Kidney (tissue), 14 donors: ENCODE results near the gene FXYD3. TPM values are rescaled to one million over a fixed set of nuclear protein-coding genes. Genes with fewer than 3 reads are reported as not detected.

Experiments
- DNase-seq, 5 donors: peaks; one replicate each; pipeline ENCODE4 v3.0.0-alpha.2; 2013 to 2020
- FAIRE-seq: peaks from 2 replicates; lab custom pipeline; 2012; peaks lifted over from hg19 to GRCh38; lab: Jason Lieb, UNC
- H3K27ac ChIP-seq, 2 donors: one replicate each; pipeline ENCODE4 v1.7.0; 2013; ENCODE audit warnings: low read depth in 2 of 2, low read length in 2 of 2, inconsistent platforms in 1 of 2
- H3K27me3 ChIP-seq: one replicate; pipeline ENCODE4 v1.7.1; 2013; ENCODE audit warnings: low read length, inconsistent platforms; ENCODE audit not compliant: control insufficient read depth, insufficient read depth
- H3K36me3 ChIP-seq, 3 donors: one replicate each; pipeline versions ENCODE4 v1.7.0 to v1.7.1; 2013; ENCODE audit warnings: low read length in 3 of 3, control low read depth in 1 of 3, inconsistent platforms in 1 of 3; ENCODE audit not compliant: insufficient read depth in 3 of 3, control insufficient read depth in 2 of 3
- H3K4me1 ChIP-seq, 3 donors: one replicate each; pipeline versions ENCODE4 v1.7.0 to v1.7.1; 2013; ENCODE audit warnings: low read length in 3 of 3, inconsistent platforms in 1 of 3, low read depth in 1 of 3; ENCODE audit not compliant: control insufficient read depth in 2 of 3, insufficient read depth in 2 of 3
- H3K4me3 ChIP-seq, 3 donors: one replicate each; pipeline versions ENCODE4 v1.7.0 to v1.8.1; 2013; ENCODE audit warnings: low read length in 3 of 3, control low read depth in 1 of 3, inconsistent platforms in 1 of 3
- H3K9ac ChIP-seq, 3 donors: one replicate each; pipeline versions ENCODE4 v1.7.0 to v1.7.1; 2013; ENCODE audit warnings: low read length in 3 of 3, control low read depth in 1 of 3, inconsistent platforms in 1 of 3
- H3K9me3 ChIP-seq, 3 donors: one replicate each; pipeline versions ENCODE4 v1.7.0 to v1.7.1; 2013; ENCODE audit warnings: low read length in 3 of 3, control low read depth in 1 of 3, inconsistent platforms in 1 of 3; ENCODE audit not compliant: control insufficient read depth in 2 of 3, insufficient read depth in 1 of 3
- CTCF ChIP-seq: IDR thresholded peaks from 3 replicates; pipeline ENCODE4 v1.5.1; 2012; ENCODE audit warnings: mild to moderate bottlenecking, moderate library complexity, borderline replicate concordance; ENCODE audit not compliant: insufficient read depth; ENCODE audit errors: extremely low read depth
- intact Hi-C: fragments of 100-400 bp; cut with DNase I; formaldehyde crosslinking; loops from one replicate; pipeline ENCODE4 v1.11.1; 2022
- polyA plus RNA-seq: library from polyadenylated mRNA; stranded (reverse); fragments of 350-450 nt; fragmentation: Illumina TruSeq; extraction: RNeasy Lipid Tissue Mini Kit (QIAGEN cat#74804); gene quantifications from one replicate; pipeline ENCODE4 v1.2.3, GENCODE V29; 2014; ENCODE audit warnings: low read depth, low replicate concordance; ENCODE audit not compliant: insufficient read depth
- total RNA-seq: library from RNA; stranded (reverse); fragmentation: NEBNext Ultra II Directional; extraction: Animal tissue kit (Norgen Biotek cat#: 25700); gene quantifications from one replicate; pipeline ENCODE4 v1.2.1, GENCODE V29; 2021
- donor health status: control.
- donor health status: control.
- donor health status: control.
- donor health status: control.
- donor health status: control.
- donor health status: DM: yes; HTN: yes; CAD: no.
- donor health status: Normal renal cell carcinoma (clear cell type).

FXYD3 gene
- total and polyA plus RNA-seq, 2 donors from 2014 or later: 26.4 to 33.7 TPM

- H3K9me3 ChIP-seq: no peaks in the 10 kb centered on the region
- intact Hi-C loops: no loop called here
- peaks cover 0 to 4% (median 3%) of the 10 kb centered on the region in 3 donors for H3K4me1 ChIP-seq
- no peaks in the 10 kb centered on the region for H3K27me3 ChIP-seq
- H3K9ac ChIP-seq: no peak overlapping the region
- no peak overlapping the region for H3K4me3 ChIP-seq
- DNase-seq (no peak), FAIRE-seq (no peak)
- no peak overlapping the region for H3K27ac ChIP-seq
- H3K36me3 ChIP-seq: no peaks in the 10 kb centered on the region
- TF ChIP-seq CTCF: no peak
Measured at GRCh38 chr19:35117799-35118198, 2.2 kb downstream of the FXYD3 start.

GRCh38 chr19:35118268-35119020, 2.8 kb downstream of the FXYD3 start:
- intact Hi-C loops: no loop called here
- H3K36me3 ChIP-seq: no peaks in the 10 kb centered on the region
- no peak overlapping the region for H3K4me3 ChIP-seq
- no peak overlapping the region for H3K27ac ChIP-seq
- FAIRE-seq (no peak), DNase-seq (no peak)
- no peak overlapping the region for H3K9ac ChIP-seq
- H3K27me3 ChIP-seq: no peaks in the 10 kb centered on the region
- TF ChIP-seq CTCF: no peak
- H3K4me1 ChIP-seq: peaks cover 0 to 4% (median 3%) of the 10 kb centered on the region in 3 donors
- no peaks in the 10 kb centered on the region for H3K9me3 ChIP-seq

DNA sequence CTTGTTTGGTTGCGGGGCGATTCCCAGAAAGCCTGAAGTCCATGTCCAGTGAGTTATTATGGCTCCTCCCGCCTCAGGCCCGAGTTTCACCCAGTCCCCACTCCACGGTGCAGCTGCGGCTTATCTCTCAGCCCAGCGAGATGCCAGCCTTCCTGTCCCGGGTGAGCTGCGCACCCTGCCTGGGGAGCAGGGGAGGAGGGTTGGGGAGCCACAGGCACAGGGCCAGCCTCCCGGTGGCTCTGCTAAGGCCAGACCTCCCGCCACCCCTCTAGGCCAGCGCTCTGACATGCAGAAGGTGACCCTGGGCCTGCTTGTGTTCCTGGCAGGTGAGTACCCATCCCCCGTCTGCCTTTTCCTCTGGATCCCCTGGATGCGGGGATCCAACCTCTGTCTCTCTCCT, 3.5 kb downstream of the FXYD3 start:
- DNase-seq: no peak
- Histone ChIP-seq H3K9ac (no peak overlapping the region), H3K36me3 (no peaks in the 10 kb centered on the region), H3K27ac (no peak overlapping the region), H3K4me1 (peaks cover 0 to 5% (median 4%) of the 10 kb centered on the region in 3 donors), H3K4me3 (no peak overlapping the region), H3K9me3 (no peaks in the 10 kb centered on the region), H3K27me3 (no peaks in the 10 kb centered on the region)
- TF ChIP-seq CTCF: no peak
- FAIRE-seq: no peak
- intact Hi-C loops: no loop called here
